Skeletal muscle tissue (tissue), 4 donors: ENCODE results near the gene AGAP3. TPM values are rescaled to one million over a fixed set of nuclear protein-coding genes. Genes with fewer than 3 reads are reported as not detected.

Source experiments
- H3K27ac ChIP-seq: one replicate; pipeline ENCODE4 v1.7.0; 2013; ENCODE audit warnings: mild to moderate bottlenecking, low read depth, low read length, inconsistent platforms
- H3K27me3 ChIP-seq, 3 donors: one replicate each; pipeline ENCODE4 v1.7.0; 2013; ENCODE audit warnings: low read length in 3 of 3; ENCODE audit not compliant: control insufficient read depth in 3 of 3, insufficient read depth in 3 of 3
- H3K36me3 ChIP-seq, 3 donors: one replicate each; pipeline ENCODE4 v1.7.0; 2013; ENCODE audit warnings: low read length in 3 of 3; ENCODE audit not compliant: control insufficient read depth in 3 of 3, insufficient read depth in 3 of 3
- H3K4me1 ChIP-seq, 3 donors: one replicate each; pipeline ENCODE4 v1.7.0; 2013; ENCODE audit warnings: low read length in 3 of 3, mild to moderate bottlenecking in 3 of 3; ENCODE audit not compliant: control insufficient read depth in 3 of 3, insufficient read depth in 3 of 3
- H3K4me3 ChIP-seq, 3 donors: one replicate each; pipeline ENCODE4 v1.7.0; 2013; ENCODE audit warnings: low read length in 3 of 3
- H3K9ac ChIP-seq, 3 donors: one replicate each; pipeline ENCODE4 v1.7.0; 2013; ENCODE audit warnings: low read length in 3 of 3, mild to moderate bottlenecking in 3 of 3, moderate library complexity in 2 of 3, low read depth in 1 of 3
- H3K9me3 ChIP-seq, 3 donors: one replicate each; pipeline ENCODE4 v1.7.0; 2013; ENCODE audit warnings: low read length in 3 of 3; ENCODE audit not compliant: control insufficient read depth in 3 of 3
- total RNA-seq: library from RNA; depleted of rRNA; stranded (reverse); fragments of >200 nt; gene quantifications from one replicate; pipeline ENCODE4 v1.2.3, GENCODE V29; 2014
- donor health status: Osteomylitis.

The AGAP3 gene
- total RNA-seq, 1 donor from 2014 or later = 28.7 TPM

GRCh38 chr7:151133986-151134742 is 47.9 kb downstream of the AGAP3 start:
- H3K9me3 ChIP-seq = no peaks in the 10 kb centered on the region
- peak overlapping the region in 1 of 3 donors; percentile 16 for H3K9ac ChIP-seq
- no peaks in the 10 kb centered on the region for H3K27me3 ChIP-seq
- H3K4me3 ChIP-seq = no peak overlapping the region
- H3K4me1 ChIP-seq = peaks cover 6 to 14% (median 12%) of the 10 kb centered on the region in 3 donors
- H3K27ac ChIP-seq = no peak overlapping the region
- peaks cover 36 to 56% (median 39%) of the 10 kb centered on the region in 3 donors for H3K36me3 ChIP-seq

GRCh38 chr7:151134743-151135524 is 48.7 kb downstream of the AGAP3 start:
- peaks cover 6 to 14% (median 12%) of the 10 kb centered on the region in 3 donors for H3K4me1 ChIP-seq
- H3K36me3 ChIP-seq = peaks cover 33 to 56% (median 36%) of the 10 kb centered on the region in 3 donors
- no peaks in the 10 kb centered on the region for H3K27me3 ChIP-seq
- no peak overlapping the region for H3K4me3 ChIP-seq
- H3K27ac ChIP-seq = no peak overlapping the region
- peak overlapping the region in 1 of 3 donors; percentile 8 for H3K9ac ChIP-seq
- H3K9me3 ChIP-seq = no peaks in the 10 kb centered on the region

- no peak overlapping the region for H3K27ac ChIP-seq
- no peaks in the 10 kb centered on the region for H3K27me3 ChIP-seq
- H3K4me1 ChIP-seq = peaks cover 6 to 14% (median 12%) of the 10 kb centered on the region in 3 donors
- no peak overlapping the region for H3K9ac ChIP-seq
- peaks cover 30 to 50% (median 33%) of the 10 kb centered on the region in 3 donors for H3K36me3 ChIP-seq
- no peak overlapping the region for H3K4me3 ChIP-seq
- H3K9me3 ChIP-seq = no peaks in the 10 kb centered on the region
These were observed 49.2 kb downstream of the AGAP3 start for GRCh38 chr7:151135525-151135845.

GRCh38 chr7:151135866-151136843 is 49.9 kb downstream of the AGAP3 start:
- Histone ChIP-seq H3K4me1 (peaks cover 6 to 14% (median 12%) of the 10 kb centered on the region in 3 donors), H3K4me3 (no peak overlapping the region), H3K36me3 (peaks cover 29 to 51% (median 38%) of the 10 kb centered on the region in 3 donors), H3K9ac (no peak overlapping the region), H3K27me3 (no peaks in the 10 kb centered on the region), H3K27ac (no peak overlapping the region), H3K9me3 (no peaks in the 10 kb centered on the region)

- no peaks in the 10 kb centered on the region for H3K27me3 ChIP-seq
- H3K36me3 ChIP-seq = peaks cover 32 to 45% (median 42%) of the 10 kb centered on the region in 3 donors
- H3K9me3 ChIP-seq = no peaks in the 10 kb centered on the region
- H3K27ac ChIP-seq = no peak overlapping the region
- no peak overlapping the region for H3K9ac ChIP-seq
- H3K4me1 ChIP-seq = peaks cover 6 to 14% (median 12%) of the 10 kb centered on the region in 3 donors
- H3K4me3 ChIP-seq = no peak overlapping the region
These were observed 50.9 kb downstream of the AGAP3 start for GRCh38 chr7:151137076-151137675.

- H3K27ac ChIP-seq = no peak overlapping the region
These were observed 51.5 kb downstream of the AGAP3 start for GRCh38 chr7:151137791-151138152.

GRCh38 chr7:151138153-151138851 is 52.0 kb downstream of the AGAP3 start:
- Histone ChIP-seq H3K27ac (no peak overlapping the region), H3K36me3 (peaks cover 32 to 45% (median 40%) of the 10 kb centered on the region in 3 donors), H3K4me3 (no peak overlapping the region), H3K27me3 (no peaks in the 10 kb centered on the region), H3K4me1 (peaks cover 6 to 18% (median 17%) of the 10 kb centered on the region in 3 donors), H3K9me3 (no peaks in the 10 kb centered on the region), H3K9ac (no peak overlapping the region)

More at GRCh38 chr7:151137791-151138152, 51.5 kb downstream of the AGAP3 start:
- Histone ChIP-seq H3K27me3 (no peaks in the 10 kb centered on the region), H3K9me3 (no peaks in the 10 kb centered on the region), H3K4me3 (no peak overlapping the region), H3K4me1 (peaks cover 6 to 14% (median 13%) of the 10 kb centered on the region in 3 donors), H3K36me3 (peaks cover 32 to 43% (median 40%) of the 10 kb centered on the region in 3 donors), H3K9ac (no peak overlapping the region)

- H3K36me3 ChIP-seq = peaks cover 29 to 46% (median 43%) of the 10 kb centered on the region in 3 donors
These were observed 53.0 kb downstream of the AGAP3 start for GRCh38 chr7:151139071-151139790.

More at GRCh38 chr7:151139071-151139790, 53.0 kb downstream of the AGAP3 start:
- H3K4me1 ChIP-seq = peaks cover 11 to 23% (median 19%) of the 10 kb centered on the region in 3 donors
- no peaks in the 10 kb centered on the region for H3K9me3 ChIP-seq
- H3K9ac ChIP-seq = no peak overlapping the region
- no peak overlapping the region for H3K4me3 ChIP-seq
- H3K27ac ChIP-seq = no peak overlapping the region
- no peaks in the 10 kb centered on the region for H3K27me3 ChIP-seq
